Measurements from ENCODE around the gene NPM3. TPM values are rescaled to one million over a fixed set of nuclear protein-coding genes. Genes with fewer than 3 reads are reported as not detected.

The NPM3 gene
- total and polyA plus RNA-seq, 2 of the 4 experiments (the other 2 are of a cell fraction): 84.1 to 112 TPM

- no peak for DNase-seq
- Histone ChIP-seq H3K9me3 (ENCODE audit: control insufficient read depth, insufficient read depth, low read length) (no peaks in the 10 kb centered on the region), H4K91ac (ENCODE audit: insufficient read depth, low read depth, low read length) (no peak overlapping the region), H3K9ac (ENCODE audit: low read depth, low read length) (no peak overlapping the region), H3K4ac (ENCODE audit: low read depth, low read length) (no peak overlapping the region), H4K20me1 (ENCODE audit: insufficient read depth, low read length) (no peaks in the 10 kb centered on the region), H3K23ac (ENCODE audit: low read depth, low read length) (no peak overlapping the region), H4K5ac (ENCODE audit: low read depth, low read length) (no peak overlapping the region), H3K4me3 (ENCODE audit: insufficient read depth, low read depth, low read length) (no peak overlapping the region), H2AK5ac (ENCODE audit: low read depth, low read length) (no peak overlapping the region), H2AFZ (replicated peaks; ENCODE audit: low read length, poor library complexity) (no peak overlapping the region), H3K4me2 (ENCODE audit: low read depth, low read length) (no peak overlapping the region), H3K14ac (replicated peaks; ENCODE audit: low read depth, low read length) (no peak overlapping the region), H3K56ac (ENCODE audit: extremely low read depth, insufficient read depth, low read length) (no peak overlapping the region), H4K8ac (ENCODE audit: low read depth in 2 of 2, low read length in 2 of 2) (no peak overlapping the region), H3K79me1 (ENCODE audit: low read depth in 1 of 2, low read length in 2 of 2) (no peaks in the 10 kb centered on the region), H2BK15ac (ENCODE audit: low read depth, low read length) (no peak overlapping the region), H2BK5ac (ENCODE audit: low read depth, low read length, poor library complexity, severe bottlenecking) (no peak overlapping the region), H3K18ac (ENCODE audit: low read depth, low read length) (no peak overlapping the region), H2BK20ac (ENCODE audit: low read depth, low read length) (no peak overlapping the region), H3K27ac (ENCODE audit: insufficient read depth, low read length) (no peak overlapping the region), H2AK9ac (replicated peaks; ENCODE audit: low read depth, low read length, poor library complexity) (no peak overlapping the region), H3K27me3 (ENCODE audit: control insufficient read depth, insufficient read depth, low read length) (peaks cover 79% of the 10 kb centered on the region), H2BK120ac (ENCODE audit: low read depth, low read length) (no peak overlapping the region), H3K9me1 (ENCODE audit: insufficient read depth, low read length) (no peaks in the 10 kb centered on the region; the same call in 1 of the 2 replicates), H3K4me1 (ENCODE audit: control insufficient read depth, insufficient read depth, low read length) (no peaks in the 10 kb centered on the region), H3K36me3 (ENCODE audit: control insufficient read depth, insufficient read depth, low read length) (no peaks in the 10 kb centered on the region)
- TF ChIP-seq CHD1 (IDR thresholded peaks at IDR 0.05; ENCODE audit: low read depth, low read length) (no peak), MAFK (IDR thresholded peaks at IDR 0.05; ENCODE audit: low read depth, low read length) (no peak), POLR2A (IDR thresholded peaks at IDR 0.05; ENCODE audit: low read depth, low read length) (no peak), MAZ (IDR thresholded peaks at IDR 0.05; ENCODE audit: borderline replicate concordance, low read depth, low read length) (no peak), BHLHE40 (IDR thresholded peaks at IDR 0.05; ENCODE audit: low read depth, low read length) (no peak), CEBPB (IDR thresholded peaks at IDR 0.05; ENCODE audit: low read depth, low read length) (no peak), RFX5 (IDR thresholded peaks at IDR 0.05; ENCODE audit: low read depth, low read length) (no peak), CTCF (conservative IDR thresholded peaks at IDR 0.05; ENCODE audit: low read depth, low read length) (no peak), RCOR1 (IDR thresholded peaks at IDR 0.05; ENCODE audit: insufficient replicate concordance, low read length) (no peak), ELK1 (IDR thresholded peaks at IDR 0.05; ENCODE audit: borderline replicate concordance, low read depth, low read length) (no peak), RAD21 (IDR thresholded peaks at IDR 0.05; ENCODE audit: low read length) (no peak), USF2 (IDR thresholded peaks at IDR 0.05; ENCODE audit: low read depth, low read length) (no peak), NFE2L2 (IDR thresholded peaks at IDR 0.05; ENCODE audit: low read depth, low read length) (no peak)
- no TSS peak for BruUV-seq (replicated peaks)
- dilution Hi-C loops (cut with HindIII; ENCODE audit: low sequenced_read_pairs, unreplicated experiment) (no loop called here), intact Hi-C loops (cut with micrococcal nuclease) (no loop called here), in situ Hi-C loops (cut with MboI; ENCODE audit: low sequenced_read_pairs) (no loop called here)
- ChIA-PET CTCF (no interaction called here), POLR2A (ENCODE audit: unreplicated experiment) (no interaction called here)
- peak; percentile 59 for ATAC-seq (ENCODE audit: low read depth)
- WGBS, 2 experiments (ENCODE audit: extremely low coverage in 2 of 2, insufficient read length in 1 of 2): 20% methylated on average over 1 of the region's 3 CpGs; no CpG with 5 or more reads in 1 of the 2 experiments
Observed at GRCh38 chr10:101760510-101760909, 22.7 kb downstream of the NPM3 start.
